H9 (cell line): ENCODE data around the gene TFR2. TPM values are rescaled to one million over a fixed set of nuclear protein-coding genes. Genes with fewer than 3 reads are reported as not detected.

Experiments
- DNase-seq: peaks from one replicate; pipeline ENCODE4 v3.0.0-alpha.2; 2017
- H2AFZ ChIP-seq: one replicate; pipeline ENCODE4 v1.6.1; 2013; ENCODE audit warnings: mild to moderate bottlenecking, low read length, control low read depth, moderate library complexity
- H2AK5ac ChIP-seq: 2 replicates; pipeline ENCODE4 v1.6.1; 2013; ENCODE audit warnings: low read length, control low read depth, mixed read lengths; ENCODE audit not compliant: insufficient read length
- H2BK120ac ChIP-seq: one replicate; pipeline ENCODE4 v1.6.1; 2013; ENCODE audit warnings: low read depth, mild to moderate bottlenecking, low read length, control low read depth, inconsistent platforms; ENCODE audit not compliant: poor library complexity, severe bottlenecking
- H2BK12ac ChIP-seq: 2 replicates; pipeline ENCODE4 v1.6.1; 2013; ENCODE audit warnings: low read length, control low read depth, mixed read lengths, low read depth; ENCODE audit not compliant: insufficient read length
- H2BK15ac ChIP-seq: 2 replicates; pipeline ENCODE4 v1.6.1; 2013; ENCODE audit warnings: low read depth, low read length, control low read depth
- H2BK20ac ChIP-seq: one replicate; pipeline ENCODE4 v1.6.1; 2013; ENCODE audit warnings: low read depth, mild to moderate bottlenecking, low read length, control low read depth, inconsistent platforms; ENCODE audit not compliant: poor library complexity, severe bottlenecking
- H2BK5ac ChIP-seq: 2 replicates; pipeline ENCODE4 v1.6.1; 2013; ENCODE audit warnings: low read length, control low read depth, mixed read lengths; ENCODE audit not compliant: insufficient read length
- H3K14ac ChIP-seq: 2 replicates; pipeline ENCODE4 v1.6.1; 2013; ENCODE audit warnings: low read length, control low read depth; ENCODE audit not compliant: insufficient read depth
- H3K18ac ChIP-seq: 2 replicates; pipeline ENCODE4 v1.6.1; 2013; ENCODE audit warnings: low read depth, mild to moderate bottlenecking, mixed read lengths, low read length, control low read depth; ENCODE audit not compliant: insufficient read length
- H3K23ac ChIP-seq: 2 replicates; pipeline ENCODE4 v1.6.1; 2013; ENCODE audit warnings: low read length, control low read depth, mixed read lengths, low read depth; ENCODE audit not compliant: insufficient read length
- H3K23me2 ChIP-seq: 2 replicates; pipeline ENCODE4 v1.6.1; 2013; ENCODE audit warnings: low read depth, mild to moderate bottlenecking, mixed read lengths, low read length, control low read depth; ENCODE audit not compliant: insufficient read length, poor library complexity, severe bottlenecking
- H3K27ac ChIP-seq: 2 replicates; pipeline ENCODE4 v1.5.1; 2013; ENCODE audit warnings: low read length, control low read depth, mixed read lengths, low read depth; ENCODE audit not compliant: insufficient read length
- H3K27me3 ChIP-seq: 2 replicates; pipeline ENCODE4 v1.6.1; 2013; ENCODE audit warnings: low read length, control low read depth, inconsistent platforms; ENCODE audit not compliant: insufficient read depth
- H3K4ac ChIP-seq: 2 replicates; pipeline ENCODE4 v1.6.1; 2013; ENCODE audit warnings: low read depth, mild to moderate bottlenecking, control low read depth, inconsistent platforms, low read length, moderate library complexity
- H3K4me1 ChIP-seq: 2 replicates; pipeline ENCODE4 v1.6.1; 2013; ENCODE audit warnings: low read length, control low read depth, inconsistent platforms; ENCODE audit not compliant: insufficient read depth
- H3K4me2 ChIP-seq: 2 replicates; pipeline ENCODE4 v1.6.1; 2013; ENCODE audit warnings: low read length, control low read depth, mixed read lengths; ENCODE audit not compliant: insufficient read length, insufficient read depth
- H3K56ac ChIP-seq: 2 replicates; pipeline ENCODE4 v1.6.1; 2013; ENCODE audit warnings: low read depth, mild to moderate bottlenecking, mixed read lengths, low read length, control low read depth; ENCODE audit not compliant: insufficient read length
- H3K79me1 ChIP-seq: 2 replicates; pipeline ENCODE4 v1.6.1; 2013; ENCODE audit warnings: low read depth, mild to moderate bottlenecking, moderate library complexity, low read length, control low read depth, inconsistent platforms; ENCODE audit not compliant: insufficient read depth, poor library complexity, severe bottlenecking
- H3K79me2 ChIP-seq: 2 replicates; pipeline ENCODE4 v1.6.1; 2013; ENCODE audit warnings: low read length, control low read depth, inconsistent platforms; ENCODE audit not compliant: insufficient read depth
- H3K9ac ChIP-seq: 2 replicates; pipeline ENCODE4 v1.6.1; 2013; ENCODE audit warnings: low read length, control low read depth, mixed read lengths; ENCODE audit not compliant: insufficient read length; ENCODE audit errors: extremely low read depth
- H3K9me3 ChIP-seq: one replicate; pipeline ENCODE4 v1.6.1; 2013; ENCODE audit warnings: low read depth, low read length, inconsistent platforms; ENCODE audit not compliant: control insufficient read depth
- H3T11ph ChIP-seq: one replicate; pipeline ENCODE4 v1.6.1; 2013; ENCODE audit warnings: mild to moderate bottlenecking, low read length, control low read depth, inconsistent platforms
- H4K20me1 ChIP-seq: one replicate; pipeline ENCODE4 v1.6.1; 2013; ENCODE audit not compliant: control insufficient read depth, insufficient read length, insufficient read depth
- H4K5ac ChIP-seq: 2 replicates; pipeline ENCODE4 v1.6.1; 2013; ENCODE audit warnings: low read depth, mild to moderate bottlenecking, mixed read lengths, low read length, control low read depth; ENCODE audit not compliant: insufficient read length
- H4K8ac ChIP-seq: replicated peaks from 2 replicates; pipeline ENCODE4 v1.6.1; 2013; ENCODE audit warnings: low read length, control low read depth, mixed read lengths, low read depth; ENCODE audit not compliant: insufficient read length
- H4K91ac ChIP-seq: 2 replicates; pipeline ENCODE4 v1.6.1; 2013; ENCODE audit warnings: low read depth, mild to moderate bottlenecking, moderate library complexity, mixed read lengths, low read length, control low read depth; ENCODE audit not compliant: insufficient read length
- H3K27ac Mint-ChIP-seq, 3 experiments: 2 replicates in 2 of 3; 3 replicates in 1 of 3; pipeline ENCODE4 v1.8.0; 2020 to 2021; ENCODE audit warnings: mixed read lengths in 3 of 3, mild to moderate bottlenecking in 1 of 3, moderate library complexity in 1 of 3
- H3K27me3 Mint-ChIP-seq: 2 replicates; pipeline ENCODE4 v1.8.0; 2021; ENCODE audit warnings: low read depth, mild to moderate bottlenecking, moderate library complexity, mixed read lengths
- H3K36me3 Mint-ChIP-seq, 3 experiments: 2 replicates in 2 of 3; 3 replicates in 1 of 3; pipeline ENCODE4 v1.8.0; 2020 to 2021; ENCODE audit warnings: low read depth in 3 of 3, mixed read lengths in 3 of 3; ENCODE audit not compliant: insufficient read depth in 1 of 3
- H3K4me1 Mint-ChIP-seq, 2 experiments: 2 replicates each; pipeline ENCODE4 v1.8.0; 2020; ENCODE audit warnings: mixed read lengths in 2 of 2
- H3K4me3 Mint-ChIP-seq, 2 experiments: 2 replicates in 1 of 2; 3 replicates in 1 of 2; pipeline ENCODE4 v1.8.0; 2020 to 2021; ENCODE audit warnings: mild to moderate bottlenecking in 2 of 2, mixed read lengths in 2 of 2, moderate library complexity in 1 of 2
- H3K9me3 Mint-ChIP-seq, 2 experiments: 2 replicates in 1 of 2; 3 replicates in 1 of 2; pipeline ENCODE4 v1.8.0; 2020; ENCODE audit warnings: mild to moderate bottlenecking in 2 of 2, mixed read lengths in 2 of 2, moderate library complexity in 1 of 2
- CTCF ChIP-seq: fragments of 200-600 bp; sonication (generic); conservative IDR thresholded peaks from 3 replicates; pipeline ENCODE4 v1.8.0; 2021; ENCODE audit warnings: antibody characterized with exemption, mild to moderate bottlenecking
- WGBS: extraction: QIAGEN DNeasy Blood & Tissue Kit; methylation state at CpG from one replicate; pipeline ENCODE4 v1.1.7; 2013; ENCODE audit warnings: missing lambda C conversion rate, low lambda C conversion rate, mixed read lengths; ENCODE audit not compliant: insufficient read length; ENCODE audit errors: extremely low coverage; 5-methylcytosine and 5-hydroxymethylcytosine counted together
- total RNA-seq: library from RNA; stranded (reverse); gene quantifications from 2 replicates; pipeline ENCODE4 v1.2.1, GENCODE V29; 2021

The TFR2 gene
- total RNA-seq, 1 experiment from 2014 or later: 2.3 TPM

GRCh38 chr7:100684534-100685042, 43.2 kb upstream of the TFR2 start:
- H3K18ac ChIP-seq: no peak overlapping the region
- H3K23me2 ChIP-seq: no peaks in the 10 kb centered on the region
- peaks cover under 1 to 18% of the 10 kb centered on the region in 2 experiments for H3K4me1 Mint-ChIP-seq
- no peak for DNase-seq
- no peak overlapping the region for H3K27ac Mint-ChIP-seq
- H3K56ac ChIP-seq: no peak overlapping the region
- H3K79me2 ChIP-seq: peaks cover 3% of the 10 kb centered on the region; the same call in 1 of the 2 replicates
- no peaks in the 10 kb centered on the region for H3K4me1 ChIP-seq
- peaks cover 30 to 83% (median 75%) of the 10 kb centered on the region in 3 experiments for H3K36me3 Mint-ChIP-seq
- H4K20me1 ChIP-seq: no peaks in the 10 kb centered on the region
- no peak overlapping the region for H2BK20ac ChIP-seq
- no peak overlapping the region for H3K4me3 Mint-ChIP-seq
- no peak overlapping the region for H3K23ac ChIP-seq
- no peaks in the 10 kb centered on the region for H3K27me3 ChIP-seq
- no peak overlapping the region for H2BK120ac ChIP-seq
- WGBS: no CpG with 5 or more reads among the region's 16 CpGs
- no peak overlapping the region for H3K4ac ChIP-seq
- H4K8ac ChIP-seq: no peak overlapping the region
- no peaks in the 10 kb centered on the region for H3K9me3 Mint-ChIP-seq
- H3T11ph ChIP-seq: no peak overlapping the region
- H3K9me3 ChIP-seq: no peaks in the 10 kb centered on the region
- H2AK5ac ChIP-seq: no peak overlapping the region
- no peak overlapping the region for H2BK15ac ChIP-seq
- H2BK5ac ChIP-seq: no peak overlapping the region
- no peak for TF ChIP-seq CTCF
- no peaks in the 10 kb centered on the region for H3K79me1 ChIP-seq
- H3K27ac ChIP-seq: no peak overlapping the region
- no peak overlapping the region for H3K9ac ChIP-seq
- H3K4me2 ChIP-seq: no peak overlapping the region
- H2BK12ac ChIP-seq: no peak overlapping the region
- no peak overlapping the region for H4K91ac ChIP-seq
- H3K14ac ChIP-seq: no peak overlapping the region
- H3K27me3 Mint-ChIP-seq: no peaks in the 10 kb centered on the region
- H2AFZ ChIP-seq: no peak overlapping the region
- no peak overlapping the region for H4K5ac ChIP-seq
